ENCODE results near the gene ORM1.

Gene ORM1

GRCh38 chr9:114299286-114300152 is 23.4 kb upstream of the ORM1 start:
- Histone ChIP-seq H3K9me3 (ENCODE audit: low read length) (peaks cover 5% of the 10 kb centered on the region; the same call in 1 of the 2 replicates), H2AFZ (ENCODE audit: low read length) (no peak overlapping the region), H3K4me2 (ENCODE audit: low read length) (no peak overlapping the region), H3K27ac (ENCODE audit: low read depth, low read length, poor library complexity, severe bottlenecking) (no peak overlapping the region), H3K9ac (ENCODE audit: low read length) (no peak overlapping the region), H4K20me1 (ENCODE audit: insufficient read depth, low read length) (no peaks in the 10 kb centered on the region), H3K9me2 (ENCODE audit: low read depth, low read length) (no peaks in the 10 kb centered on the region), H3K36me3 (ENCODE audit: insufficient read depth, low read length) (no peaks in the 10 kb centered on the region), H3K27me3 (ENCODE audit: insufficient read depth, low read length) (peaks cover 12% of the 10 kb centered on the region; the same call in 1 of the 2 replicates), H3F3A (ENCODE audit: insufficient read depth, low read length) (no peaks in the 10 kb centered on the region), H3K79me2 (ENCODE audit: insufficient read depth, low read length) (no peaks in the 10 kb centered on the region), H3K4me3 (ENCODE audit: low read depth, low read length, poor library complexity, severe bottlenecking) (no peak overlapping the region), H3K4me1 (ENCODE audit: insufficient read depth, low read length, severe bottlenecking) (no peaks in the 10 kb centered on the region)
- no peak for TF ChIP-seq EZH2 (IDR thresholded peaks at IDR 0.05; ENCODE audit: borderline replicate concordance, low read length)
- no peak for TF ChIP-seq CTCF (IDR thresholded peaks at IDR 0.05; ENCODE audit: low read length)

GRCh38 chr9:114300153-114300845 is 22.6 kb upstream of the ORM1 start:
- Histone ChIP-seq H3F3A (ENCODE audit: insufficient read depth, low read length) (no peaks in the 10 kb centered on the region), H3K9me2 (ENCODE audit: low read depth, low read length) (no peaks in the 10 kb centered on the region), H3K79me2 (ENCODE audit: insufficient read depth, low read length) (no peaks in the 10 kb centered on the region), H3K9me3 (ENCODE audit: low read length) (no peaks in the 10 kb centered on the region), H3K9ac (ENCODE audit: low read length) (no peak overlapping the region), H3K36me3 (ENCODE audit: insufficient read depth, low read length) (no peaks in the 10 kb centered on the region), H3K4me1 (ENCODE audit: insufficient read depth, low read length, severe bottlenecking) (no peaks in the 10 kb centered on the region), H3K4me3 (ENCODE audit: low read depth, low read length, poor library complexity, severe bottlenecking) (no peak overlapping the region), H2AFZ (ENCODE audit: low read length) (no peak overlapping the region), H3K4me2 (ENCODE audit: low read length) (no peak overlapping the region), H3K27me3 (ENCODE audit: insufficient read depth, low read length) (peaks cover 12% of the 10 kb centered on the region; the same call in 1 of the 2 replicates), H4K20me1 (ENCODE audit: insufficient read depth, low read length) (no peaks in the 10 kb centered on the region), H3K27ac (ENCODE audit: low read depth, low read length, poor library complexity, severe bottlenecking) (no peak overlapping the region)
- no peak for TF ChIP-seq EZH2 (IDR thresholded peaks at IDR 0.05; ENCODE audit: borderline replicate concordance, low read length)
- no peak for TF ChIP-seq CTCF (IDR thresholded peaks at IDR 0.05; ENCODE audit: low read length)

GRCh38 chr9:114300846-114301797 is 21.8 kb upstream of the ORM1 start:
- H2AFZ ChIP-seq (ENCODE audit: low read length) = no peak overlapping the region
- no peaks in the 10 kb centered on the region for H4K20me1 ChIP-seq (ENCODE audit: insufficient read depth, low read length)
- no peaks in the 10 kb centered on the region for H3K9me3 ChIP-seq (ENCODE audit: low read length)
- no peak overlapping the region for H3K9ac ChIP-seq (ENCODE audit: low read length)
- H3K4me1 ChIP-seq (ENCODE audit: insufficient read depth, low read length, severe bottlenecking) = no peaks in the 10 kb centered on the region
- H3K36me3 ChIP-seq (ENCODE audit: insufficient read depth, low read length) = no peaks in the 10 kb centered on the region
- no peaks in the 10 kb centered on the region for H3K79me2 ChIP-seq (ENCODE audit: insufficient read depth, low read length)
- peaks cover 12% of the 10 kb centered on the region; the same call in 1 of the 2 replicates for H3K27me3 ChIP-seq (ENCODE audit: insufficient read depth, low read length)
- TF ChIP-seq EZH2 (IDR thresholded peaks at IDR 0.05; ENCODE audit: borderline replicate concordance, low read length) = no peak
- no peak for TF ChIP-seq CTCF (IDR thresholded peaks at IDR 0.05; ENCODE audit: low read length)
- no peak overlapping the region for H3K27ac ChIP-seq (ENCODE audit: low read depth, low read length, poor library complexity, severe bottlenecking)
- H3K4me3 ChIP-seq (ENCODE audit: low read depth, low read length, poor library complexity, severe bottlenecking) = no peak overlapping the region
- H3K4me2 ChIP-seq (ENCODE audit: low read length) = no peak overlapping the region
- H3F3A ChIP-seq (ENCODE audit: insufficient read depth, low read length) = no peaks in the 10 kb centered on the region
- no peaks in the 10 kb centered on the region for H3K9me2 ChIP-seq (ENCODE audit: low read depth, low read length)

All from OCI-LY1 (cell line).